HG03175 (cell line): Measurements from ENCODE around the gene SZT2.
A peak's percentile ranks its signal among the peaks of the same experiment; 100 is the strongest.
"Not testable (repeated sequence)": the region's sequence is repeated elsewhere in the genome, so short reads cannot be mapped to it uniquely, and the experiment has no call there.

ENCODE experiments used
- ATAC-seq: cut with Tn5 transposase; IDR thresholded peaks from one replicate; pipeline ENCODE4 v1.9.1; 2021; ENCODE audit warnings: mild to moderate bottlenecking, moderate library complexity; ENCODE audit not compliant: unreplicated experiment

Gene SZT2

GRCh38 chr1:43451701-43452532 is 62.2 kb downstream of the SZT2 start:
- ATAC-seq, result no peak

- ATAC-seq, result no peak
Observed at GRCh38 chr1:43452789-43453441, 63.2 kb downstream of the SZT2 start.

- no peak for ATAC-seq
Observed at GRCh38 chr1:43453442-43454269, 64.0 kb downstream of the SZT2 start, which contains the start of gene HYI. HYI (minus strand) TSS chr1:43453931; CDS start chr1:43453793, 138 bp downstream.

- ATAC-seq, result peak; percentile 85
Observed at GRCh38 chr1:43454270-43455011, 64.7 kb downstream of the SZT2 start.

- ATAC-seq, result no peak
Observed at GRCh38 chr1:43455213-43455889, 65.7 kb downstream of the SZT2 start.

- not testable (repeated sequence) for ATAC-seq
Observed at GRCh38 chr1:43458379-43458778, 68.7 kb downstream of the SZT2 start.

GRCh38 chr1:43460988-43461693 is 71.4 kb downstream of the SZT2 start:
- no peak for ATAC-seq

GRCh38 chr1:43463479-43463878 is 73.8 kb downstream of the SZT2 start:
- ATAC-seq, result no peak

GRCh38 chr1:43464681-43465504 is 75.2 kb downstream of the SZT2 start:
- no peak for ATAC-seq

- no peak for ATAC-seq
Observed at GRCh38 chr1:43465505-43466067, 75.9 kb downstream of the SZT2 start.

GRCh38 chr1:43466403-43466802 is 76.7 kb downstream of the SZT2 start:
- ATAC-seq, result no peak

- ATAC-seq, result no peak
Observed at GRCh38 chr1:43468414-43468813, 78.7 kb downstream of the SZT2 start.

- no peak for ATAC-seq
Observed at GRCh38 chr1:43469932-43470331, 80.2 kb downstream of the SZT2 start.

GRCh38 chr1:43472087-43472462 is 82.4 kb downstream of the SZT2 start:
- ATAC-seq, result no peak

- ATAC-seq, result not testable (repeated sequence)
Observed at GRCh38 chr1:43472463-43473151, 82.9 kb downstream of the SZT2 start.

GRCh38 chr1:43473463-43473862 is 83.8 kb downstream of the SZT2 start:
- ATAC-seq, result no peak

- ATAC-seq, result not testable (repeated sequence)
Observed at GRCh38 chr1:43475611-43476401, 86.1 kb downstream of the SZT2 start.
